Body of pancreas (tissue), 4 donors: ENCODE measurements around the gene AFF3. TPM values are rescaled to one million over a fixed set of nuclear protein-coding genes. Genes with fewer than 3 reads are reported as not detected.

Experiments
- ATAC-seq: fragments of 150-250 bp; one replicate; pipeline ENCODE4 v1.9.1; 2016
- DNase-seq, 4 donors: peaks; one replicate each; pipeline ENCODE4 v3.0.0-alpha.2; 2019
- H3K27ac ChIP-seq, 4 donors: fragments of 200-600 bp; sonication (generic); 1 replicate in 3 of 4; 2 replicates in 1 of 4; pipeline versions ENCODE4 v1.5.1 to v1.6.1; 2016 to 2019; ENCODE audit warnings: mild to moderate bottlenecking in 1 of 4, mixed read lengths in 1 of 4, moderate library complexity in 1 of 4
- H3K27me3 ChIP-seq, 2 donors: fragments of 200-600 bp; sonication (generic); one replicate each; pipeline ENCODE4 v1.6.0; 2016; ENCODE audit warnings: mild to moderate bottlenecking in 1 of 2
- H3K36me3 ChIP-seq, 2 donors: fragments of 200-600 bp; sonication (generic); replicated peaks in 1 of 2; 2 replicates each; pipeline ENCODE4 v1.5.1; 2016; ENCODE audit warnings: low read depth in 2 of 2; ENCODE audit not compliant: insufficient read depth in 1 of 2
- H3K4me1 ChIP-seq: fragments of 200-600 bp; sonication (generic); one replicate; pipeline ENCODE4 v1.6.0; 2016
- H3K4me3 ChIP-seq, 2 donors: fragments of 200-600 bp; sonication (generic); 1 replicate in 1 of 2; 2 replicates in 1 of 2; pipeline ENCODE4 v1.5.1; 2016 to 2019
- H3K9me3 ChIP-seq, 3 donors: fragments of 200-600 bp; sonication (generic); 1 replicate in 2 of 3; 2 replicates in 1 of 3; pipeline ENCODE4 v1.5.1; 2016
- POLR2A ChIP-seq, 3 donors: fragments of 450-650 bp; IDR thresholded peaks; one replicate each; pipeline ENCODE4 v1.6.1; 2016; ENCODE audit warnings: antibody characterized with exemption in 3 of 3, mild to moderate bottlenecking in 2 of 3
- WGBS, 2 donors: methylation state at CpG; one replicate each; pipeline ENCODE4 v1.1.5; 2017; 5-methylcytosine and 5-hydroxymethylcytosine counted together
- intact Hi-C: fragments of 100-400 bp; cut with DNase I; formaldehyde crosslinking; loops from one replicate; pipeline ENCODE4 v1.15.1; 2023
- total RNA-seq, 2 donors: library from RNA; depleted of rRNA; stranded (reverse); fragments of >200 nt; gene quantifications; one replicate each; pipeline ENCODE4 v1.1.0, GENCODE V29; 2016
- TF ChIP-seq, protein P1 (sequence below), 7 experiments: fragments of 450-650 bp in 4 of 7; fragments of 200-600 bp in 3 of 7; sonication (generic) in 3 of 7; IDR thresholded peaks; one replicate each; pipeline ENCODE4 v1.5.1; 2016 to 2019; ENCODE audit warnings: antibody characterized with exemption in 7 of 7

The AFF3 gene
- total RNA-seq, 2 donors from 2014 or later: 0.52 to 0.99 TPM

DNA sequence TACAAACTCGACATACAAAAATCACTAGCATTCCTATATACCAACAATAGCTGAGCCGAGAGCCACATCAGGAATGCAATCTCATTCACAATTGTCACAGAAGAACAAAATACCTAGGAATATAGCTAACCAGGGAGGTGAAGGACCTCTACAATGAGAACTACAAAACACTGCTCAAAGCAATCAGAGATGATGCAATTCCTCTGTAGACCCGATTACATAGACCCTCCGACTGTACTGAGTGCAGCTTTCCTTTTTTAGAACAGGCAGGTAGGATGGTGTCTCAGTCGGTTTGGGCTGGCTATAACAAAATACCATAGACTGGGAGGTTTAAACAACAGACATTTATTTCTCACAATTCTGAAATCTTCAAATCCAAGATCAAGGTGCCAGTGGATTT, 513.1 kb downstream of the AFF3 start:
- no peaks in the 10 kb centered on the region for H3K27me3 ChIP-seq
- peaks cover 0 to 5% (median 0%) of the 10 kb centered on the region in 3 donors for H3K9me3 ChIP-seq
- no peaks in the 10 kb centered on the region for H3K4me1 ChIP-seq
- WGBS, 2 donors: 72 to 88% methylated on average over 5 of the region's 5 CpGs
- no peak for DNase-seq
- H3K27ac ChIP-seq: no peak overlapping the region
- intact Hi-C loops: no loop called here
- H3K4me3 ChIP-seq: no peak overlapping the region
- no peak for TF ChIP-seq POLR2A (IDR thresholded peaks at IDR 0.05)
- TF ChIP-seq, protein P1, sequence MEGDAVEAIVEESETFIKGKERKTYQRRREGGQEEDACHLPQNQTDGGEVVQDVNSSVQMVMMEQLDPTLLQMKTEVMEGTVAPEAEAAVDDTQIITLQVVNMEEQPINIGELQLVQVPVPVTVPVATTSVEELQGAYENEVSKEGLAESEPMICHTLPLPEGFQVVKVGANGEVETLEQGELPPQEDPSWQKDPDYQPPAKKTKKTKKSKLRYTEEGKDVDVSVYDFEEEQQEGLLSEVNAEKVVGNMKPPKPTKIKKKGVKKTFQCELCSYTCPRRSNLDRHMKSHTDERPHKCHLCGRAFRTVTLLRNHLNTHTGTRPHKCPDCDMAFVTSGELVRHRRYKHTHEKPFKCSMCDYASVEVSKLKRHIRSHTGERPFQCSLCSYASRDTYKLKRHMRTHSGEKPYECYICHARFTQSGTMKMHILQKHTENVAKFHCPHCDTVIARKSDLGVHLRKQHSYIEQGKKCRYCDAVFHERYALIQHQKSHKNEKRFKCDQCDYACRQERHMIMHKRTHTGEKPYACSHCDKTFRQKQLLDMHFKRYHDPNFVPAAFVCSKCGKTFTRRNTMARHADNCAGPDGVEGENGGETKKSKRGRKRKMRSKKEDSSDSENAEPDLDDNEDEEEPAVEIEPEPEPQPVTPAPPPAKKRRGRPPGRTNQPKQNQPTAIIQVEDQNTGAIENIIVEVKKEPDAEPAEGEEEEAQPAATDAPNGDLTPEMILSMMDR (IDR thresholded peaks at IDR 0.05): no peak
- ATAC-seq: no peak
- H3K36me3 ChIP-seq: no peaks in the 10 kb centered on the region

DNA sequence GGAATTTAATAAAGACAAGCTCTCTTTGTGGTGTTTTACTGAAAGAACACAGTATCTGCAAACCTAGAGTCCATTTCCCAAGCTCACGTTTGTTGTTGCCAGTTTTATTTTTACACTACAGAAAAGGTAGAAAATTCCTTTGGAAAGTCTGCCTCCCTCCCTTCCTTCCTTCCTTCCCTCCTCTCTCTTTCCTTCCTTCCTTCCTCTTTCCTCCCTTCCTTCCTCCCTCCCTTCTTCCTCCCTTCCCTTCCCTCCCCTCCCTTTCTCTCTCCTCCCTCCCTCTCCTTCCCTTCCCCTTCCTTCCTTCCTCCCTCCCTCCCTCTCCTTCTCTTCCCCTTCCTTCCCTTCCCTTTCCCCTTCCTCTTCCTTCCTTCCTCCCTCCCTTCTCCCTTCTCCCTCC, 516.2 kb downstream of the AFF3 start:
- Histone ChIP-seq H3K27me3 (no peaks in the 10 kb centered on the region), H3K9me3 (no peaks in the 10 kb centered on the region), H3K4me3 (no peak overlapping the region), H3K36me3 (no peaks in the 10 kb centered on the region), H3K4me1 (no peaks in the 10 kb centered on the region), H3K27ac (no peak overlapping the region)
- TF ChIP-seq, protein P1 (IDR thresholded peaks at IDR 0.05): no peak
- TF ChIP-seq POLR2A (IDR thresholded peaks at IDR 0.05): no peak
- no peak for DNase-seq
- 37 to 54% methylated on average over 1 of the region's 1 CpG for WGBS, 2 donors
- no peak for ATAC-seq
- intact Hi-C loops: no loop called here

GRCh38 chr2:99624677-99625076, 517.7 kb downstream of the AFF3 start:
- ATAC-seq (no peak), DNase-seq (no peak)
- H3K36me3 ChIP-seq: no peaks in the 10 kb centered on the region
- no peaks in the 10 kb centered on the region for H3K4me1 ChIP-seq
- 46 to 71% methylated on average over 10 of the region's 10 CpGs for WGBS, 2 donors
- no peak overlapping the region for H3K4me3 ChIP-seq
- intact Hi-C loops: no loop called here
- H3K27ac ChIP-seq: no peak overlapping the region
- no peaks in the 10 kb centered on the region for H3K9me3 ChIP-seq
- H3K27me3 ChIP-seq: no peaks in the 10 kb centered on the region
- no peak for TF ChIP-seq POLR2A (IDR thresholded peaks at IDR 0.05)
- TF ChIP-seq, protein P1 (IDR thresholded peaks at IDR 0.05): no peak

GRCh38 chr2:99623613-99624012, 518.8 kb downstream of the AFF3 start:
- intact Hi-C loops: no loop called here
- no peak for TF ChIP-seq POLR2A (IDR thresholded peaks at IDR 0.05)
- TF ChIP-seq, protein P1 (IDR thresholded peaks at IDR 0.05): no peak
- Histone ChIP-seq H3K4me3 (no peak overlapping the region), H3K9me3 (no peaks in the 10 kb centered on the region), H3K27me3 (no peaks in the 10 kb centered on the region), H3K36me3 (no peaks in the 10 kb centered on the region), H3K27ac (no peak overlapping the region), H3K4me1 (no peaks in the 10 kb centered on the region)
- WGBS, 2 donors: 57 to 91% methylated on average over 1 to 4 of the region's 5 CpGs
- no peak for DNase-seq
- ATAC-seq: no peak

GRCh38 chr2:99623035-99623434, 519.4 kb downstream of the AFF3 start:
- WGBS, 2 donors: 89 to 96% methylated on average over 4 of the region's 4 CpGs
- TF ChIP-seq, protein P1 (IDR thresholded peaks at IDR 0.05): no peak
- no peak for TF ChIP-seq POLR2A (IDR thresholded peaks at IDR 0.05)
- Histone ChIP-seq H3K4me3 (no peak overlapping the region), H3K27me3 (no peaks in the 10 kb centered on the region), H3K36me3 (no peaks in the 10 kb centered on the region), H3K4me1 (no peaks in the 10 kb centered on the region), H3K27ac (no peak overlapping the region), H3K9me3 (no peaks in the 10 kb centered on the region)
- DNase-seq (no peak), ATAC-seq (no peak)
- intact Hi-C loops: no loop called here
